ENCODE measurements around the gene SEMA5A. TPM values are rescaled to one million over a fixed set of nuclear protein-coding genes. Genes with fewer than 3 reads are reported as not detected.

Gene SEMA5A
- total RNA-seq, 1 donor from 2014 or later = 43.2 TPM

- intact Hi-C loops (cut with micrococcal nuclease) = no loop called here
- TF ChIP-seq, protein P1, sequence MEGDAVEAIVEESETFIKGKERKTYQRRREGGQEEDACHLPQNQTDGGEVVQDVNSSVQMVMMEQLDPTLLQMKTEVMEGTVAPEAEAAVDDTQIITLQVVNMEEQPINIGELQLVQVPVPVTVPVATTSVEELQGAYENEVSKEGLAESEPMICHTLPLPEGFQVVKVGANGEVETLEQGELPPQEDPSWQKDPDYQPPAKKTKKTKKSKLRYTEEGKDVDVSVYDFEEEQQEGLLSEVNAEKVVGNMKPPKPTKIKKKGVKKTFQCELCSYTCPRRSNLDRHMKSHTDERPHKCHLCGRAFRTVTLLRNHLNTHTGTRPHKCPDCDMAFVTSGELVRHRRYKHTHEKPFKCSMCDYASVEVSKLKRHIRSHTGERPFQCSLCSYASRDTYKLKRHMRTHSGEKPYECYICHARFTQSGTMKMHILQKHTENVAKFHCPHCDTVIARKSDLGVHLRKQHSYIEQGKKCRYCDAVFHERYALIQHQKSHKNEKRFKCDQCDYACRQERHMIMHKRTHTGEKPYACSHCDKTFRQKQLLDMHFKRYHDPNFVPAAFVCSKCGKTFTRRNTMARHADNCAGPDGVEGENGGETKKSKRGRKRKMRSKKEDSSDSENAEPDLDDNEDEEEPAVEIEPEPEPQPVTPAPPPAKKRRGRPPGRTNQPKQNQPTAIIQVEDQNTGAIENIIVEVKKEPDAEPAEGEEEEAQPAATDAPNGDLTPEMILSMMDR (IDR thresholded peaks at IDR 0.05; ENCODE audit: borderline replicate concordance) = no peak
These were observed 41.3 kb upstream of the SEMA5A start for GRCh38 chr5:9587135-9587534.

GRCh38 chr5:9582406-9582805, 36.5 kb upstream of the SEMA5A start:
- Histone ChIP-seq H3K4me1 (no peaks in the 10 kb centered on the region), H3K9me3 (replicated peaks) (peaks cover 8% of the 10 kb centered on the region), H3K36me3 (no peaks in the 10 kb centered on the region), H3K27ac (replicated peaks) (no peak overlapping the region), H3K27me3 (ENCODE audit: low read depth) (no peaks in the 10 kb centered on the region), H3K4me3 (no peak overlapping the region)
- intact Hi-C loops (cut with micrococcal nuclease) = no loop called here
- DNase-seq = no peak
- TF ChIP-seq, protein P1 (IDR thresholded peaks at IDR 0.05; ENCODE audit: borderline replicate concordance) = no peak

More at GRCh38 chr5:9587135-9587534, 41.3 kb upstream of the SEMA5A start:
- no peaks in the 10 kb centered on the region for H3K9me3 ChIP-seq (replicated peaks)
- H3K4me1 ChIP-seq = no peaks in the 10 kb centered on the region
- no peaks in the 10 kb centered on the region for H3K27me3 ChIP-seq (ENCODE audit: low read depth)
- no peak for DNase-seq
- no peaks in the 10 kb centered on the region for H3K36me3 ChIP-seq
- no peak overlapping the region for H3K27ac ChIP-seq (replicated peaks)
- no peak overlapping the region for H3K4me3 ChIP-seq

- no peaks in the 10 kb centered on the region for H3K27me3 ChIP-seq (ENCODE audit: low read depth)
- H3K4me3 ChIP-seq = no peak overlapping the region
- H3K36me3 ChIP-seq = no peaks in the 10 kb centered on the region
- TF ChIP-seq, protein P1 (IDR thresholded peaks at IDR 0.05; ENCODE audit: borderline replicate concordance) = no peak
- H3K27ac ChIP-seq (replicated peaks) = no peak overlapping the region
- H3K9me3 ChIP-seq (replicated peaks) = peaks cover 8% of the 10 kb centered on the region
- no peaks in the 10 kb centered on the region for H3K4me1 ChIP-seq
- no peak for DNase-seq
- intact Hi-C loops (cut with micrococcal nuclease) = no loop called here
These were observed 27.9 kb upstream of the SEMA5A start for GRCh38 chr5:9573796-9574195.

DNA sequence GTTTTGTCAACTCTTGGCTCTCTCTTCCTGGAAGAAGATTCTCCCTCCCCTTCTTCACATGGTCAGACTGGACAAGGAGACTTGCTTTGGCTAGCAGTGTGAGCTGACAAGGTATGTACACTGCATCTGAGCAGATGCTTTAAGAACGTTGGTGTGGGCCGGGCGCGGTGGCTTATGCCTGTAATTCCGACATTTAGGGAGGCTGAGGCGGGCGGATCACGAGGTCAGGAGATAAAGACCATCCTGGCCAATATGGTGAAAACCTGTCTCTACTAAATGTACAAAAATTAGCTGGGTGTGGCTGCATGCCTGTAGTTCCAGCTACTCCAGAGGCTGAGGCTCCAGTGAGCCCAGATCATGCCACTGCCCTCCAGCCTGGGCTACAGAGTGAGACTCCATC, 26.4 kb upstream of the SEMA5A start:
- Histone ChIP-seq H3K4me3 (no peak overlapping the region), H3K4me1 (no peaks in the 10 kb centered on the region)
- intact Hi-C loops (cut with micrococcal nuclease) = no loop called here

DNA sequence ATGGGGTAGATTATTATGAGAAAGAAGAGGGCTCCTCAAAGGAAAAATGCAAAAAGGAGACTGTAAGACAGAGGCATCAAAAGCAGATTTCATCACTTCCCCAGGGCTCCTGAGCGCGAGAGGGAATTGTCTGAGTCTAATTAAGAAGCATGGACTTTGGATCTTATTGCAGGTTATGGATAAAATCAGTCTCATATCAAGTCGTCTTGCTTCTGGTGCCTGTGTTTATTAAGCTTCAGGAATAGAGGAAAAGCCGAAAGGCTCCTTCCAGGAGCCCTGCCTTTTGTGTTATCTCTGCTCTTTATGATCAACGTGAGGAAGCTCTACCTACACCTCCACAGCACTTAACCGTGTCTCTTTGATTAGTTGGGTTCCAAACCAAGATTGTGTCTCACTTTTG, 25.0 kb upstream of the SEMA5A start:
- no peaks in the 10 kb centered on the region for H3K27me3 ChIP-seq (ENCODE audit: low read depth)
- no peak overlapping the region for H3K4me3 ChIP-seq
- intact Hi-C loops (cut with micrococcal nuclease) = no loop called here
- H3K9me3 ChIP-seq (replicated peaks) = no peaks in the 10 kb centered on the region
- TF ChIP-seq, protein P1 (IDR thresholded peaks at IDR 0.05; ENCODE audit: borderline replicate concordance) = no peak
- H3K27ac ChIP-seq (replicated peaks) = no peak overlapping the region
- no peaks in the 10 kb centered on the region for H3K4me1 ChIP-seq
- no peak for DNase-seq
- no peaks in the 10 kb centered on the region for H3K36me3 ChIP-seq

More for the DNA sequence above, 26.4 kb upstream of the SEMA5A start:
- Histone ChIP-seq H3K27ac (replicated peaks) (no peak overlapping the region), H3K9me3 (replicated peaks) (no peaks in the 10 kb centered on the region), H3K27me3 (ENCODE audit: low read depth) (no peaks in the 10 kb centered on the region), H3K36me3 (no peaks in the 10 kb centered on the region)
- DNase-seq = no peak
- TF ChIP-seq, protein P1 (IDR thresholded peaks at IDR 0.05; ENCODE audit: borderline replicate concordance) = no peak

GRCh38 chr5:9567039-9567438, 21.2 kb upstream of the SEMA5A start:
- intact Hi-C loops (cut with micrococcal nuclease) = no loop called here
- H3K36me3 ChIP-seq = no peaks in the 10 kb centered on the region
- H3K9me3 ChIP-seq (replicated peaks) = no peaks in the 10 kb centered on the region
- H3K4me1 ChIP-seq = no peaks in the 10 kb centered on the region
- no peak for DNase-seq
- TF ChIP-seq, protein P1 (IDR thresholded peaks at IDR 0.05; ENCODE audit: borderline replicate concordance) = no peak
- H3K27ac ChIP-seq (replicated peaks) = no peak overlapping the region
- no peak overlapping the region for H3K4me3 ChIP-seq
- H3K27me3 ChIP-seq (ENCODE audit: low read depth) = no peaks in the 10 kb centered on the region
